MCF 10A (cell line): ENCODE results near the gene SLC25A19. TPM values are rescaled to one million over a fixed set of nuclear protein-coding genes. Genes with fewer than 3 reads are reported as not detected.

Source experiments
- BruUV-seq: library from RNA; stranded (reverse); fragments of 400-500 nt; replicated peaks from 2 replicates; lab custom pipeline; 2021; lab: Mats Ljungman, UMichigan
- CTCF ChIA-PET: fragments of 300-600 bp; sonication (Branson Sonifier 250); formaldehyde crosslinking; extraction: SDS; loops from one replicate; lab custom pipeline; 2021; ENCODE audit warnings: antibody characterized with exemption, inconsistent platforms; lab: Yijun Ruan, JAX
- POLR2A ChIA-PET: fragments of 300-600, 350-650 bp; sonication (Branson Sonifier 250); formaldehyde crosslinking; extraction: SDS; loops from one replicate; lab custom pipeline; 2020; ENCODE audit warnings: antibody characterized with exemption, inconsistent platforms; lab: Yijun Ruan, JAX
- DNase-seq: peaks from one replicate; pipeline ENCODE4 v3.0.0-alpha.2; 2018; ENCODE audit not compliant: unreplicated experiment
- H3K27ac Mint-ChIP-seq: one replicate; pipeline ENCODE4 v1.8.0; 2022; ENCODE audit warnings: mild to moderate bottlenecking, low read depth, mixed read lengths; ENCODE audit not compliant: unreplicated experiment
- H3K27me3 Mint-ChIP-seq: one replicate; pipeline ENCODE4 v1.8.0; 2022; ENCODE audit warnings: mixed read lengths; ENCODE audit not compliant: insufficient read depth, unreplicated experiment
- H3K36me3 Mint-ChIP-seq: one replicate; pipeline ENCODE4 v1.8.0; 2022; ENCODE audit warnings: mild to moderate bottlenecking, moderate library complexity, mixed read lengths; ENCODE audit not compliant: insufficient read depth, unreplicated experiment
- H3K4me1 Mint-ChIP-seq: one replicate; pipeline ENCODE4 v1.8.0; 2022; ENCODE audit warnings: mixed read lengths; ENCODE audit not compliant: insufficient read depth, unreplicated experiment
- H3K4me3 Mint-ChIP-seq: one replicate; pipeline ENCODE4 v1.8.0; 2022; ENCODE audit warnings: mild to moderate bottlenecking, moderate library complexity, mixed read lengths; ENCODE audit not compliant: unreplicated experiment
- H3K9me3 Mint-ChIP-seq: one replicate; pipeline ENCODE4 v1.8.0; 2022; ENCODE audit warnings: mixed read lengths; ENCODE audit not compliant: unreplicated experiment
- intact Hi-C: fragments of 100-400 bp; cut with micrococcal nuclease; formaldehyde crosslinking; loops from 2 replicates; pipeline ENCODE4 v1.14.1; 2022
- total RNA-seq: library from RNA; stranded (reverse); gene quantifications from 2 replicates; pipeline ENCODE4 v1.2.3, GENCODE V29; 2022
- TF ChIP-seq, protein P1 (sequence below): fragments of 200-600 bp; IDR thresholded peaks from one replicate; pipeline ENCODE4 v1.8.0; 2022; ENCODE audit warnings: antibody characterized with exemption, mild to moderate bottlenecking; ENCODE audit not compliant: unreplicated experiment

The SLC25A19 gene
- total RNA-seq, 1 experiment from 2014 or later: 22.6 TPM

DNA sequence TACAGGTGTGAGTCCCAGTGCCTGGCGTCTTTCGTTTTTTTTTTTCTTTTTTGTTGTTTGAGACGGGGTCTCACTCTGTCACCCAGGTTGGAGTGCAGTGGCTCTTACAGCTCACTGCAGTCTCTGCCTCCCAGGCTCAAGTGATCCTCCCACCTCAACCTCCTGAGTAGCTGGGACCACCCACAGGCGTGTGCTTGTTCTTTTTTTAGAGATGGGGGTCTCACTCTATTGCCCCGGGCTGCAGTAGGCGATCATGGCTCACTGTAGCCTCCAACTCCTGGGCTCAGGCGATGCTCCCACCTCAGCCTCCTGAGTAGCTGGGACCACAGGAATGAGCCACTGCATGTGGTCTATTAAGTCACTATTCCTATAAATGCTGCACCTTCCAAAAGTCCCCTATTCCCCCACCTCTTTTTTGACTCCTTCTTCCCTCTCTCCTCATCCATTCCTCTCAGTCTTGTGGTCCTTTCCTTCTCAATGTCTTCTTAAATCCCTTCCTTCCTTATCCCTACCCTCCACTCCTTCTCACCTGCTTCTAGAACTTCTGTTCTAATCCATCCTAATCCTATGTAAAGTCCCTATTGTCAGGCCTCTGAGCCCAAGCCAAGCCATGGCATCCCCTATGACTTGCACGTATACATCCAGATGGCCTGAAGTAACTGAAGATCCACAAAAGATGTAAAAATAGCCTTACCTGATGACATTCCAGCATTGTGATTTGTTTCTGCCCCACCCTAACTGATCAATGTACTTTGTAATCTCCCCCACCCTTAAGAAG, 37.0 kb downstream of the SLC25A19 start:
- H3K9me3 Mint-ChIP-seq: no peaks in the 10 kb centered on the region
- no peak for DNase-seq
- CTCF ChIA-PET: interaction anchor here (0.6 to 1.9 kb wide), 3 partner anchors 13 to 51 kb away, joined by 3 to 11 read pairs (median 4); no protein-coding TSS in a partner anchor
- H3K27ac Mint-ChIP-seq: no peak overlapping the region
- no peaks in the 10 kb centered on the region for H3K27me3 Mint-ChIP-seq
- TF ChIP-seq, protein P1, sequence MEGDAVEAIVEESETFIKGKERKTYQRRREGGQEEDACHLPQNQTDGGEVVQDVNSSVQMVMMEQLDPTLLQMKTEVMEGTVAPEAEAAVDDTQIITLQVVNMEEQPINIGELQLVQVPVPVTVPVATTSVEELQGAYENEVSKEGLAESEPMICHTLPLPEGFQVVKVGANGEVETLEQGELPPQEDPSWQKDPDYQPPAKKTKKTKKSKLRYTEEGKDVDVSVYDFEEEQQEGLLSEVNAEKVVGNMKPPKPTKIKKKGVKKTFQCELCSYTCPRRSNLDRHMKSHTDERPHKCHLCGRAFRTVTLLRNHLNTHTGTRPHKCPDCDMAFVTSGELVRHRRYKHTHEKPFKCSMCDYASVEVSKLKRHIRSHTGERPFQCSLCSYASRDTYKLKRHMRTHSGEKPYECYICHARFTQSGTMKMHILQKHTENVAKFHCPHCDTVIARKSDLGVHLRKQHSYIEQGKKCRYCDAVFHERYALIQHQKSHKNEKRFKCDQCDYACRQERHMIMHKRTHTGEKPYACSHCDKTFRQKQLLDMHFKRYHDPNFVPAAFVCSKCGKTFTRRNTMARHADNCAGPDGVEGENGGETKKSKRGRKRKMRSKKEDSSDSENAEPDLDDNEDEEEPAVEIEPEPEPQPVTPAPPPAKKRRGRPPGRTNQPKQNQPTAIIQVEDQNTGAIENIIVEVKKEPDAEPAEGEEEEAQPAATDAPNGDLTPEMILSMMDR: no peak
- POLR2A ChIA-PET: interaction anchor here (0.6 to 0.9 kb wide), 4 partner anchors 9 to 87 kb away, joined by 3 to 6 read pairs (median 4); partner anchors contain the start of genes GGA3, MIF4GD and MRPS7
- H3K36me3 Mint-ChIP-seq: peaks cover 33% of the 10 kb centered on the region
- H3K4me3 Mint-ChIP-seq: no peak overlapping the region
- intact Hi-C loops: no loop called here
- BruUV-seq: no TSS peak
- H3K4me1 Mint-ChIP-seq: peaks cover 44% of the 10 kb centered on the region

DNA sequence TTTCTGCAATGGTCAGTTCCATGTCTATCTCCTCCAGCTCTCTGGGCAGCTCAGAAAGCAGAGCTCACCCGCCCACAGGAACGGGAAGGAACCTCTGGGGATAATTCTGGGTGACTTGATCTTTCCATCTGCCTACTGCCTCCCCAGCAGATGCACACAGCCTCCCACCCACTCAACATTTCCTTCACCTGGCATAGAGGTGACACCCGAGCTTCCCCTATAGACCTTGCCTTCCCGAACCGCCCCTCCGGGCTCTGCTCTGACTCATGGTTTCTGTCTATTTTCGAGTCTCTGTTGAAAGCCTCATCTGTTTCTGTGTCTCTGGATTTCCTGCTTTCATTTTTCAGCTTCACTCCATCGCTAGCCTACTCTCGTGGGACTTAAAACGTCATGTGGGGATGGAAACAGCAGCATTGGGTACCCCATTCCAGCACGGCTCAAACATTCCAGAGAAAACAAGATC, 39.2 kb downstream of the SLC25A19 start:
- Mint-ChIP-seq H3K36me3 (peaks cover 47% of the 10 kb centered on the region), H3K4me1 (peaks cover 22% of the 10 kb centered on the region), H3K27me3 (no peaks in the 10 kb centered on the region), H3K4me3 (no peak overlapping the region), H3K27ac (peak overlapping the region; percentile 93), H3K9me3 (no peaks in the 10 kb centered on the region)
- peak; percentile 81 for DNase-seq
- POLR2A ChIA-PET: interaction anchor here (0.6 to 2.9 kb wide), 9 partner anchors 9 to 350 kb away, joined by 3 to 24 read pairs (median 3); partner anchors contain the start of genes GGA3, MIF4GD and MRPS7
- no TSS peak for BruUV-seq
- CTCF ChIA-PET: interaction anchor here (0.7 to 1.9 kb wide), 4 partner anchors 10 to 22 kb away, joined by 3 to 11 read pairs (median 6); no protein-coding TSS in a partner anchor
- TF ChIP-seq, protein P1: no peak
- intact Hi-C loops: no loop called here

DNA sequence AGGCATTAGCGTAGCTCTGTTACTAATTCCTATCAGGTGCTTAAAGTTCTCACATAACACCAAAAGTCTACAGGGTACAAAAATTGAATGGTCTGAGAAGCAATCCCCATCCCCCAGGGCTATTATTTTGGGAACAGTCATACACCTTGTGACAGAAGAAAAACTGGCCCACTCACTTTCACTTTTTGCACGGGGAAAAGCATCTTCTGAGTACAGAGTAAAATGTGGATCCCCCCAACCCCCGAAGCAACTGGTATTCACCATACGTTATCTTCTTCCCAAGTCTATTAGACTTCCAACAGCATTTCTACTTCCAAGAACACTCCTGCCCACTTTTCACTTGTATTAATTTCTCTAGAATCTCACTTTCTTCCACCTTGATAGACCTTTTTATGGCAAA, 39.7 kb downstream of the SLC25A19 start:
- intact Hi-C loops: no loop called here
- Mint-ChIP-seq H3K27ac (peak overlapping the region; percentile 93), H3K36me3 (peaks cover 51% of the 10 kb centered on the region), H3K9me3 (no peaks in the 10 kb centered on the region), H3K27me3 (no peaks in the 10 kb centered on the region), H3K4me1 (peaks cover 22% of the 10 kb centered on the region), H3K4me3 (no peak overlapping the region)
- TF ChIP-seq, protein P1: no peak
- DNase-seq: no peak
- CTCF ChIA-PET: interaction anchor here (1.2 to 1.6 kb wide), 2 partner anchors 10 to 11 kb away, joined by 3 to 9 read pairs; no protein-coding TSS in a partner anchor
- POLR2A ChIA-PET: interaction anchor here (0.6 to 2.9 kb wide), 10 partner anchors 9 to 1941 kb away, joined by 3 to 24 read pairs (median 3); partner anchors contain the start of genes GGA3, MIF4GD and MRPS7
- BruUV-seq: no TSS peak

DNA sequence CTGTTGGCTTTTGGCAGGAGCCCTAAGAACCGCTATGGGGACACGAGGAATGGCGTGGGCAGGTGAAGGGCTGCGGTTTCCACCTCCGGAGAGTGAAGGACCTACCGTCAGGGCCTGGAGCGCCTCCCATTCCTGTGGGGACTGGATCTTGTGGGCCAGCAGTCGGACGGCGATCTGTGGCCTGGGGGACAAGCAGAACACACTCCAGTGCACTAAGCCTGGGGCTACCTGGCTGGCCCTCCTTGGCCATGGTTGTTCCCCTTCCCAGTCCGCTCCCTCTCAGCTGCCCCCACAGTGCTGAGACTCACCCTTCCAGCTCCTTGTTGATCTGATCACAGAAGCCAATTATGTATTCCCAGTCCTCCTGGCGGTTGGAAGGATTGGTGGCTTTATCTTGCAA, 42.8 kb downstream of the SLC25A19 start:
- POLR2A ChIA-PET: interaction anchor here (0.6 to 1.2 kb wide), 2 partner anchors 10 to 15 kb away, joined by 3 to 4 read pairs; no protein-coding TSS in a partner anchor
- H3K36me3 Mint-ChIP-seq: peaks cover 53% of the 10 kb centered on the region
- no TSS peak for BruUV-seq
- peaks cover 10% of the 10 kb centered on the region for H3K4me1 Mint-ChIP-seq
- intact Hi-C loops: no loop called here
- no peaks in the 10 kb centered on the region for H3K27me3 Mint-ChIP-seq
- TF ChIP-seq, protein P1: no peak
- CTCF ChIA-PET: interaction anchor here (0.6 to 2.3 kb wide), 3 partner anchors 7 to 131 kb away, joined by 3 to 7 read pairs (median 5); no protein-coding TSS in a partner anchor
- no peak overlapping the region for H3K4me3 Mint-ChIP-seq
- no peaks in the 10 kb centered on the region for H3K9me3 Mint-ChIP-seq
- H3K27ac Mint-ChIP-seq: no peak overlapping the region
- no peak for DNase-seq
